Suprapubic skin (tissue), 3 donors: ENCODE measurements around the gene CCDC137.

ENCODE experiments used
- CTCF ChIP-seq, 2 donors: fragments of 200-600 bp in 1 of 2; fragments of 450-650 bp in 1 of 2; sonication (generic) in 1 of 2; IDR thresholded peaks; one replicate each; pipeline ENCODE4 v1.5.1; 2016 to 2019; ENCODE audit warnings: antibody characterized with exemption in 2 of 2, mild to moderate bottlenecking in 1 of 2, moderate library complexity in 1 of 2
- POLR2AphosphoS5 ChIP-seq, 3 donors: sonication (generic); formaldehyde crosslinking; IDR thresholded peaks; one replicate each; pipeline ENCODE4 v1.6.1; 2017; ENCODE audit warnings: antibody characterized with exemption in 3 of 3

GRCh38 chr17:81672954-81673353 is 6.4 kb downstream of the CCDC137 start:
- TF ChIP-seq POLR2AphosphoS5 (IDR thresholded peaks at IDR 0.05) (no peak), CTCF (IDR thresholded peaks at IDR 0.05) (no peak)
